ENCODE results near the gene WNT9A.

WNT9A gene

GRCh38 chr1:227954163-227954850 is 6.6 kb upstream of the WNT9A start:
- no peak for DNase-seq (ENCODE audit: low read depth, low spot score)

DNA sequence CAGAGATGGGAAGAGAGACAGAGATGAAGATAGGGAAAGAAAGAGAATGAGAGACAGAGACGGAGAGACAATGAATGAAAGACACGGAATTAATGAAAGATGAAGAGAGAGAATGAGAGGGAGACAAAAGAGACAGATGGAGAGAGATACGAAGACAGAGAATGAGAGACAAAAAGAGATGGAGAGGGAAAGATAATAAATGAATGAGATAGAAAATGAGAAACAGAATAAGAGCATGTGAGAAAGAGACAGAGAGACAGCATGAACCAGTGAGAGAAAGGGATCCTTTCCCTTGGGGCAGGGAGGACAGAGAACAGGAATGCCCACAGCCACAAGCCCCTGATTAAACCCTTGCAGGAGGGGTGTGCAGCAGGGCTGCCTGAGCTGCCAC is 5.3 kb upstream of the WNT9A start:
- no peak for DNase-seq (ENCODE audit: low read depth, low spot score)

DNA sequence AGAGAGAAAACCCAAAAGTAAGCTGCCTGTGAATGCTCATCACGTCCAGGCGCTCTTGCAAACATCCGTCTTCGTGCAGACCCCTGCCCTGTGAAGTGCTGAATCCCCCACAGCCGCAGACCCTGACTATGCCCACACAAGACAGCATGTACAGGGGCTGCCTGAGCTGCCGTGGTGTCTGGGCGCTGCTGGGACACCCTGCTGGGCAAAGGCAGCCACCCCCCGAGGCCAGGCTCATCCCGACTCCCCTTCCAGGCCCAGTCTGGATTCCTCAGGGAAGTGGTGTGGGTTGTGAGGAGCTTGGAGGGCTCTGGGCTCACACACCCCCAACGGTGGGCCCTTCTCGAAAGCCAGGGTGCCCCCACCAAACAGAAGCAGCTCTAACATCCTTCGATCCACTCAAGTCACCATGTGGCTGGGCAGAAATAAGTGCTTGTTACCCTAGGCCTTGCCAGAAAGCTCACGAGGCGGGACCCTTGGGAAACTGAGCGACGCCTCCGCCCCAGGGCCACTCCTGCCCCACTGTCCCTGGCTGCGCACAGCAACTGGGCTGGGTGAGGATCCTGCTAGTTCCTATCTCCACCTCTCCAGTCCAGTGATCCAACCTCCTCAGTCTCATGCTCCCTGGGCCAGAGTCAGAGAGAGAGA is 4.8 kb upstream of the WNT9A start:
- DNase-seq (ENCODE audit: low read depth, low spot score) = no peak

- DNase-seq (ENCODE audit: low read depth, low spot score) = no peak
These were observed 4.1 kb upstream of the WNT9A start for GRCh38 chr1:227951624-227952373.

- DNase-seq (ENCODE audit: low read depth, low spot score) = no peak
These were observed 3.1 kb upstream of the WNT9A start for GRCh38 chr1:227950735-227951346.

- no peak for DNase-seq (ENCODE audit: low read depth, low spot score)
These were observed 2.4 kb upstream of the WNT9A start for GRCh38 chr1:227949954-227950734.

DNA sequence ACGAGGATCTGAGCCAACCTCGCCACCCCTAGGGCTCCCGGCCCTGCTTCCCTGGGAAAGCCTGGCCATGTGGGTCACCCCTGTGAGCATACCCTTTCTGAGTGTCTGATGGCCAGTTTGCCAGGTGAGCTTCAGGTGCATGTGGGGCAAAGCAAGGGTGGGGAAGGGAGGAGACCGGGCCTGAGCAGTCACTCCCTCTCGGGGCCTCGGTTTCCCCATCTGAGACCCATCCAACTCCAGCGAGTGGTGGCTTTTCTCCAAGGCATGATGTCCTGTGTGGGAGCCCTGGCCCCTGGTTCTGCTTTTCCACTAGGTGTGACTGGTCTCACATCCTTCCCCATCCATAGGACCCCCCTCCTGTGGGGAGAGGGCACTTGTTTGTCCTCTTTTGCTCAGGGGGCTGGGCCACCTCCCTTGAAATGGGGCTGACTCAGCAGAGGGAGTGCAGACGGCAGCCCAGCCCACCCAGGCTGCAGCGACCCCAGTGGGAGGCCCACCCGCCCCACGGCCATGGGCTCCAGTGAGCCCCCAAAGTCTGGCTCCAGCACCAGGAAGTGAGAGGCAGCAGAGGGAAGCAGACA is 1.7 kb upstream of the WNT9A start:
- DNase-seq (ENCODE audit: low read depth, low spot score) = no peak

GRCh38 chr1:227948493-227949260 is 945 bp upstream of the WNT9A start:
- DNase-seq (ENCODE audit: low read depth, low spot score) = no peak

- DNase-seq (ENCODE audit: low read depth, low spot score) = no peak
These were observed 401 bp downstream of the WNT9A start for GRCh38 chr1:227947386-227947675.

DNA sequence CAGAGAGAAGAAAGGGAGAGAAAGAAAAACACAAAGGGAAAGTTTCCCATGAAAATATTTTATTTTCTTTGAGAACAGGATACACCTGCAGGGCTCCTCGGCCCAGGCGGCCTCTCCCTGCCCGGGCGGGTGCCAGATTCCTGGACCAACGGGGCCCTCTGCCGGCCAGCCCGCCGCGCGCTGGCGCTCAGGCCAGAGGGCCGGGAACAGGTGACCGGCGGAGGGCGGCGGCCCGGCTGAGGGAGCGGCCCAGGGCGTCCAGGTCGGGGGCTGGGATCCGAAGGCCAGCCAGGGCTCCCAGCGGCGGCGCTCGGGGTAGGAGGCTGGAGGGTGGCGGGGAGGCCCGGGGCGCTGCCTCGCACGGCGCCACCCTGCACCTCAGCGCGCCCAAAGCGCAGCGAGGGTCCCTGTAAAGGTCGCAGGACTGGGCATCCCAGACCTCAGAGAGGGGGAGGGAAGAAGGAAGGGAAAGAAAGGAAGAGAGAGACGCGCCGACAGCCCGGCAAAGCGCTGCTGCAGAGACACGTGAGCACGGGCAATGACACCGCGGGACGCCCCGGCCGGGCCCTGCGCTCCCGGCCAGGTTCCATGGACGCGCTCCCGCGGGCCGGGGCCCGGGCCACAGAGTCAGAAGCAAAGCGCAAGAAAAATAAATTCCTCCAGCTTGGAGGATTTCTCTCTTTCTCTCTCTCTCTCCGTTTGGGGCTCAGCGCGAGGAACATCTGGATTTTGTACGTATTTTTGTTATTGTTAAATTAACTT is 927 bp downstream of the WNT9A start:
- no peak for DNase-seq (ENCODE audit: low read depth, low spot score)

- DNase-seq (ENCODE audit: low read depth, low spot score) = no peak
These were observed 1.7 kb downstream of the WNT9A start for GRCh38 chr1:227945891-227946623.

DNA sequence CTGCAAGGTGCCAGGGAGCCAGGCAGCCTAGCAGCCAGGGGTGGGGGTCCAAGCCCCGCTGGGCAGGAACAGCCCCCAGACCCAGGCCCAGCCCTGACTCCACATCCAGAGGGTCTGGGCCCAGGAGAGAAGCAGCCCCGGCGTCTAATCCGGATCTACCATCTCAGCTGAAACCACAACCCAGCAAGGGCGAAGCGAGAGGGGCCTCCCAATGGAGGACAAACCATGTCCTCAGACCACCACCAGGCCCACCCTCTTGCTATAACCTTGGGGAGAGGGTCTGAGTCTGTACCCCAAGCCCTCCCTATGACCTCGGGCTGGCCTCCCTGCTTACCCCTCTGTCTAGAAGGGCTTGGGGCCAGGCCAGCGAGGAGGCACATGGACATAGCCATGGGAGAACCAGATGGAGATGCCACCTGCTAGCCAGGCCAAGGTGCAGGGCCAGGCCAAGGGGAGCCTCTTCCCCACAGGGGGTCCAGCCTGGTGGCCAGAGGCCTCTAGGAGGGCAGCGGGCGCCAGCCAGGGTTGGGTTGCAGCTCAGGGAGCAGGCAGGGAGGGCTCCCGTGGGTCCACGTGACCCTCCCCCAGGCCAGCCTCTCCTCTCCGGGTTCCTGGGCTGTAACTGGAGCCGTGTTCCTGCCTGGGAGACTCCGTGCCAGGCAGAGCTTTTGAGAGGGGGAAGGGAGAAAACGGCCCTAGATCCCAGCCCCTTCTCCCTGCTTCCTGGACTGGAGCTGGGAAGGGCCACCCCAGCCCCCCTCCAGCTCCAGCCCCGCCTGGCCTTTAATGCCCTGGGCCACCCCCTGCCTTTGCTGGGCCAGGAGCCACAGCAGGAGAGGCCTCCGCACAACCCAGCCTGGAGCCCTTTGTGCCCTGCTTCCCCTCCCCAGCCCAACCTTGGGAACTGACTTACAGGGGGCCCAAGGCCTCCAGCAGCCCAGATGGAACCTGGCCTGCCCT is 2.5 kb downstream of the WNT9A start:
- DNase-seq (ENCODE audit: low read depth, low spot score) = no peak

- DNase-seq (ENCODE audit: low read depth, low spot score) = no peak
These were observed 3.4 kb downstream of the WNT9A start for GRCh38 chr1:227944090-227944930.

GRCh38 chr1:227943381-227944089 is 4.2 kb downstream of the WNT9A start:
- DNase-seq (ENCODE audit: low read depth, low spot score) = no peak

DNA sequence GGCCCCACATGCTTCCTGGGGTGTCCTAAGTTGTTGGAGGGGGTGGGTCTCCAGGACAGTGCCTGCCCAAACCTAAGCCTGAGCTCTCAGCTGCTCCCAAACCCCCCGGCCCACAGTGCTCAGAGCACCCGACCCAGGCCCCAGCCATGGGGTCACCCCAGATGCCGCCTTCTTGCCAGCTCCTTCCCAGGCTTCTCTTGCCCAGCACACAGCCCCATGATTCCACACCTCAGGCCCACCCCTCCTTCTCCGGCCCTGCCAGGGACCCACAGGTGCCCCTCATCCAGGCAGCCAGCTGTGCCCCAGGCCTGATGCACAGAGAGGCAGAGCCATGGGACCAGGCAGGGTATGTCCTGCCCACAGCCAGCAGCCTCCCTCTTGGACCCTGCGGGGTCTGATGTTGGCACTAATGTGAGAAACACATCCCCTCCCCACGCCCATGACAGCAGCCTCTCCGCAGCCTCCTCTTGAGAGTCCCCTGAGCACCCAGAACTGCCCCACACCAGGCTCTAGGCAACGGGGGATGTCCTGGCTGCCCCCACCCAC is 4.9 kb downstream of the WNT9A start:
- no peak for DNase-seq (ENCODE audit: low read depth, low spot score)

GRCh38 chr1:227942021-227942715 is 5.6 kb downstream of the WNT9A start:
- DNase-seq (ENCODE audit: low read depth, low spot score) = no peak
